C4-2B (cell line): ENCODE data around the gene PLG.

Experiments used
- ZFX ChIP-seq: fragments of 450-650 bp; IDR thresholded peaks from 2 replicates; pipeline ENCODE4 v1.6.1; 2017
- TF ChIP-seq, protein P1 (sequence below): fragments of 450-650 bp; conservative IDR thresholded peaks from 2 replicates; pipeline ENCODE4 v1.5.1; 2017; ENCODE audit warnings: mild to moderate bottlenecking

DNA sequence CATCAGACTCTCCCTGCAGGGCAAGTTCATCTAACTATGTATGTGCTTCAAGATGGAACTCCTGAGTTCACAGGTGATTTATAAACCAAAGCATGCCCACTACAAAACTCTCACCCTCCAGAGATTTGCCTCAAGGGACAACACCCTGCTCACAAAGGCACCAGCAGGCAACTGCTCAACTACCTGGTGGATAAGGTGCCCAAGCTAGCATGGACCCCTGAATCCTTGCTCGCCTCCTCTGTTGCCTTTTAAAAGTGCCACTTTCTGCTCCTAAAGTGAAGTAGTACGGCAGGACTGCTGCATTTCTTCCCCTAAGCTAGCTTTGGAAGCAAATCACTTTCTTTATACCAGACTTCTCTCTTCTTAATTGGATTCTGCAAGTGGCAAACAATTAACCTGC, 39.2 kb upstream of the PLG start:
- TF ChIP-seq, protein P1, sequence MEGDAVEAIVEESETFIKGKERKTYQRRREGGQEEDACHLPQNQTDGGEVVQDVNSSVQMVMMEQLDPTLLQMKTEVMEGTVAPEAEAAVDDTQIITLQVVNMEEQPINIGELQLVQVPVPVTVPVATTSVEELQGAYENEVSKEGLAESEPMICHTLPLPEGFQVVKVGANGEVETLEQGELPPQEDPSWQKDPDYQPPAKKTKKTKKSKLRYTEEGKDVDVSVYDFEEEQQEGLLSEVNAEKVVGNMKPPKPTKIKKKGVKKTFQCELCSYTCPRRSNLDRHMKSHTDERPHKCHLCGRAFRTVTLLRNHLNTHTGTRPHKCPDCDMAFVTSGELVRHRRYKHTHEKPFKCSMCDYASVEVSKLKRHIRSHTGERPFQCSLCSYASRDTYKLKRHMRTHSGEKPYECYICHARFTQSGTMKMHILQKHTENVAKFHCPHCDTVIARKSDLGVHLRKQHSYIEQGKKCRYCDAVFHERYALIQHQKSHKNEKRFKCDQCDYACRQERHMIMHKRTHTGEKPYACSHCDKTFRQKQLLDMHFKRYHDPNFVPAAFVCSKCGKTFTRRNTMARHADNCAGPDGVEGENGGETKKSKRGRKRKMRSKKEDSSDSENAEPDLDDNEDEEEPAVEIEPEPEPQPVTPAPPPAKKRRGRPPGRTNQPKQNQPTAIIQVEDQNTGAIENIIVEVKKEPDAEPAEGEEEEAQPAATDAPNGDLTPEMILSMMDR: no peak
- no peak for TF ChIP-seq ZFX
